H9 (cell line): Measurements from ENCODE around the gene DIP2C. TPM values are rescaled to one million over a fixed set of nuclear protein-coding genes. Genes with fewer than 3 reads are reported as not detected.

ENCODE experiments used
- DNase-seq: peaks from one replicate; pipeline ENCODE4 v3.0.0-alpha.2; 2017
- H2AFZ ChIP-seq: one replicate; pipeline ENCODE4 v1.6.1; 2013; ENCODE audit warnings: mild to moderate bottlenecking, low read length, control low read depth, moderate library complexity
- H2AK5ac ChIP-seq: 2 replicates; pipeline ENCODE4 v1.6.1; 2013; ENCODE audit warnings: low read length, control low read depth, mixed read lengths; ENCODE audit not compliant: insufficient read length
- H2BK120ac ChIP-seq: one replicate; pipeline ENCODE4 v1.6.1; 2013; ENCODE audit warnings: low read depth, mild to moderate bottlenecking, low read length, control low read depth, inconsistent platforms; ENCODE audit not compliant: poor library complexity, severe bottlenecking
- H2BK12ac ChIP-seq: 2 replicates; pipeline ENCODE4 v1.6.1; 2013; ENCODE audit warnings: low read length, control low read depth, mixed read lengths, low read depth; ENCODE audit not compliant: insufficient read length
- H2BK15ac ChIP-seq: 2 replicates; pipeline ENCODE4 v1.6.1; 2013; ENCODE audit warnings: low read depth, low read length, control low read depth
- H2BK20ac ChIP-seq: one replicate; pipeline ENCODE4 v1.6.1; 2013; ENCODE audit warnings: low read depth, mild to moderate bottlenecking, low read length, control low read depth, inconsistent platforms; ENCODE audit not compliant: poor library complexity, severe bottlenecking
- H2BK5ac ChIP-seq: 2 replicates; pipeline ENCODE4 v1.6.1; 2013; ENCODE audit warnings: low read length, control low read depth, mixed read lengths; ENCODE audit not compliant: insufficient read length
- H3K14ac ChIP-seq: 2 replicates; pipeline ENCODE4 v1.6.1; 2013; ENCODE audit warnings: low read length, control low read depth; ENCODE audit not compliant: insufficient read depth
- H3K18ac ChIP-seq: 2 replicates; pipeline ENCODE4 v1.6.1; 2013; ENCODE audit warnings: low read depth, mild to moderate bottlenecking, mixed read lengths, low read length, control low read depth; ENCODE audit not compliant: insufficient read length
- H3K23ac ChIP-seq: 2 replicates; pipeline ENCODE4 v1.6.1; 2013; ENCODE audit warnings: low read length, control low read depth, mixed read lengths, low read depth; ENCODE audit not compliant: insufficient read length
- H3K23me2 ChIP-seq: 2 replicates; pipeline ENCODE4 v1.6.1; 2013; ENCODE audit warnings: low read depth, mild to moderate bottlenecking, mixed read lengths, low read length, control low read depth; ENCODE audit not compliant: insufficient read length, poor library complexity, severe bottlenecking
- H3K27ac ChIP-seq: 2 replicates; pipeline ENCODE4 v1.5.1; 2013; ENCODE audit warnings: low read length, control low read depth, mixed read lengths, low read depth; ENCODE audit not compliant: insufficient read length
- H3K27me3 ChIP-seq: 2 replicates; pipeline ENCODE4 v1.6.1; 2013; ENCODE audit warnings: low read length, control low read depth, inconsistent platforms; ENCODE audit not compliant: insufficient read depth
- H3K4ac ChIP-seq: 2 replicates; pipeline ENCODE4 v1.6.1; 2013; ENCODE audit warnings: low read depth, mild to moderate bottlenecking, control low read depth, inconsistent platforms, low read length, moderate library complexity
- H3K4me1 ChIP-seq: 2 replicates; pipeline ENCODE4 v1.6.1; 2013; ENCODE audit warnings: low read length, control low read depth, inconsistent platforms; ENCODE audit not compliant: insufficient read depth
- H3K4me2 ChIP-seq: 2 replicates; pipeline ENCODE4 v1.6.1; 2013; ENCODE audit warnings: low read length, control low read depth, mixed read lengths; ENCODE audit not compliant: insufficient read length, insufficient read depth
- H3K56ac ChIP-seq: 2 replicates; pipeline ENCODE4 v1.6.1; 2013; ENCODE audit warnings: low read depth, mild to moderate bottlenecking, mixed read lengths, low read length, control low read depth; ENCODE audit not compliant: insufficient read length
- H3K79me1 ChIP-seq: 2 replicates; pipeline ENCODE4 v1.6.1; 2013; ENCODE audit warnings: low read depth, mild to moderate bottlenecking, moderate library complexity, low read length, control low read depth, inconsistent platforms; ENCODE audit not compliant: insufficient read depth, poor library complexity, severe bottlenecking
- H3K79me2 ChIP-seq: 2 replicates; pipeline ENCODE4 v1.6.1; 2013; ENCODE audit warnings: low read length, control low read depth, inconsistent platforms; ENCODE audit not compliant: insufficient read depth
- H3K9ac ChIP-seq: 2 replicates; pipeline ENCODE4 v1.6.1; 2013; ENCODE audit warnings: low read length, control low read depth, mixed read lengths; ENCODE audit not compliant: insufficient read length; ENCODE audit errors: extremely low read depth
- H3K9me3 ChIP-seq: one replicate; pipeline ENCODE4 v1.6.1; 2013; ENCODE audit warnings: low read depth, low read length, inconsistent platforms; ENCODE audit not compliant: control insufficient read depth
- H3T11ph ChIP-seq: one replicate; pipeline ENCODE4 v1.6.1; 2013; ENCODE audit warnings: mild to moderate bottlenecking, low read length, control low read depth, inconsistent platforms
- H4K20me1 ChIP-seq: one replicate; pipeline ENCODE4 v1.6.1; 2013; ENCODE audit not compliant: control insufficient read depth, insufficient read length, insufficient read depth
- H4K5ac ChIP-seq: 2 replicates; pipeline ENCODE4 v1.6.1; 2013; ENCODE audit warnings: low read depth, mild to moderate bottlenecking, mixed read lengths, low read length, control low read depth; ENCODE audit not compliant: insufficient read length
- H4K8ac ChIP-seq: replicated peaks from 2 replicates; pipeline ENCODE4 v1.6.1; 2013; ENCODE audit warnings: low read length, control low read depth, mixed read lengths, low read depth; ENCODE audit not compliant: insufficient read length
- H4K91ac ChIP-seq: 2 replicates; pipeline ENCODE4 v1.6.1; 2013; ENCODE audit warnings: low read depth, mild to moderate bottlenecking, moderate library complexity, mixed read lengths, low read length, control low read depth; ENCODE audit not compliant: insufficient read length
- H3K27ac Mint-ChIP-seq, 3 experiments: 2 replicates in 2 of 3; 3 replicates in 1 of 3; pipeline ENCODE4 v1.8.0; 2020 to 2021; ENCODE audit warnings: mixed read lengths in 3 of 3, mild to moderate bottlenecking in 1 of 3, moderate library complexity in 1 of 3
- H3K27me3 Mint-ChIP-seq: 2 replicates; pipeline ENCODE4 v1.8.0; 2021; ENCODE audit warnings: low read depth, mild to moderate bottlenecking, moderate library complexity, mixed read lengths
- H3K36me3 Mint-ChIP-seq, 3 experiments: 2 replicates in 2 of 3; 3 replicates in 1 of 3; pipeline ENCODE4 v1.8.0; 2020 to 2021; ENCODE audit warnings: low read depth in 3 of 3, mixed read lengths in 3 of 3; ENCODE audit not compliant: insufficient read depth in 1 of 3
- H3K4me1 Mint-ChIP-seq, 2 experiments: 2 replicates each; pipeline ENCODE4 v1.8.0; 2020; ENCODE audit warnings: mixed read lengths in 2 of 2
- H3K4me3 Mint-ChIP-seq, 2 experiments: 2 replicates in 1 of 2; 3 replicates in 1 of 2; pipeline ENCODE4 v1.8.0; 2020 to 2021; ENCODE audit warnings: mild to moderate bottlenecking in 2 of 2, mixed read lengths in 2 of 2, moderate library complexity in 1 of 2
- H3K9me3 Mint-ChIP-seq, 2 experiments: 2 replicates in 1 of 2; 3 replicates in 1 of 2; pipeline ENCODE4 v1.8.0; 2020; ENCODE audit warnings: mild to moderate bottlenecking in 2 of 2, mixed read lengths in 2 of 2, moderate library complexity in 1 of 2
- CTCF ChIP-seq: fragments of 200-600 bp; sonication (generic); conservative IDR thresholded peaks from 3 replicates; pipeline ENCODE4 v1.8.0; 2021; ENCODE audit warnings: antibody characterized with exemption, mild to moderate bottlenecking
- WGBS: extraction: QIAGEN DNeasy Blood & Tissue Kit; methylation state at CpG from one replicate; pipeline ENCODE4 v1.1.7; 2013; ENCODE audit warnings: missing lambda C conversion rate, low lambda C conversion rate, mixed read lengths; ENCODE audit not compliant: insufficient read length; ENCODE audit errors: extremely low coverage; 5-methylcytosine and 5-hydroxymethylcytosine counted together
- total RNA-seq: library from RNA; stranded (reverse); gene quantifications from 2 replicates; pipeline ENCODE4 v1.2.1, GENCODE V29; 2021

DIP2C gene
- total RNA-seq, 1 experiment from 2014 or later = 7.9 TPM

- Histone ChIP-seq H4K5ac (no peak overlapping the region), H3K4me2 (no peak overlapping the region), H3T11ph (no peak overlapping the region), H3K23ac (no peak overlapping the region), H3K27me3 (no peaks in the 10 kb centered on the region), H3K18ac (no peak overlapping the region), H3K9ac (no peak overlapping the region), H3K79me2 (no peaks in the 10 kb centered on the region), H3K23me2 (no peaks in the 10 kb centered on the region), H3K9me3 (no peaks in the 10 kb centered on the region), H4K91ac (no peak overlapping the region), H3K14ac (no peak overlapping the region), H2BK20ac (no peak overlapping the region), H3K27ac (no peak overlapping the region), H2BK120ac (no peak overlapping the region), H3K4ac (no peak overlapping the region), H4K8ac (no peak overlapping the region), H2AK5ac (no peak overlapping the region), H2BK5ac (no peak overlapping the region), H4K20me1 (no peaks in the 10 kb centered on the region), H2BK15ac (no peak overlapping the region), H3K4me1 (0 out of 2 replicates have a peak, but pooled peaks cover 2% of the 10 kb centered on the region), H3K56ac (no peak overlapping the region), H2BK12ac (no peak overlapping the region), H3K79me1 (no peaks in the 10 kb centered on the region), H2AFZ (no peak overlapping the region)
- Mint-ChIP-seq H3K9me3 (no peaks in the 10 kb centered on the region), H3K36me3 (peaks cover 0 to 2% (median 0%) of the 10 kb centered on the region in 3 experiments; a peak in 2 of 7 replicates), H3K27me3 (no peaks in the 10 kb centered on the region), H3K4me3 (no peak overlapping the region), H3K27ac (peak overlapping the region in 1 of 3 experiments; percentile 58; a peak in 3 of 7 replicates), H3K4me1 (peaks cover 13 to 22% of the 10 kb centered on the region in 2 experiments)
- no CpG with 5 or more reads among the region's 18 CpGs for WGBS
- no peak for TF ChIP-seq CTCF
- no peak for DNase-seq
These were observed 292.0 kb downstream of the DIP2C start for GRCh38 chr10:397321-398068.
